GM19438 (cell line): ENCODE results near the gene AFF3.
"Not testable (repeated sequence)": the region's sequence is repeated elsewhere in the genome, so short reads cannot be mapped to it uniquely, and the experiment has no call there.

Source experiments
- ATAC-seq: cut with Tn5 transposase; IDR thresholded peaks from one replicate; pipeline ENCODE4 v1.9.1; 2021; ENCODE audit warnings: low read depth; ENCODE audit not compliant: unreplicated experiment

The AFF3 gene

DNA sequence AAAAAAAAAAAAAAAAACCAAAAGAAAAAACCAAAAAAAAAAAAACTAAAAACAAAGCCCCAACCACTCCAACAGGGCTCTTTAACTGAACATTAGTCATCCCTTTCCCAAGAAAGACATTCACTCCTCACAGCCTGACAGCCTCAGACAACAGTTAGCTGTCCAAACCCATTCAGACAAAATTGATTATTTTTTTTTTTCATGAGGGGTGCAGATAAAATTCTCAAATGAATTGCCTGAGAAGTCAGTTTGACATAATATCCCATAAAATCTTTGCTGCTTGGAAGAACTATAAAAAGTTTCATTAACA lies 446.5 kb downstream of the AFF3 start:
- no peak for ATAC-seq

- no peak for ATAC-seq
These were observed 447.1 kb downstream of the AFF3 start for GRCh38 chr2:99695130-99695943.

DNA sequence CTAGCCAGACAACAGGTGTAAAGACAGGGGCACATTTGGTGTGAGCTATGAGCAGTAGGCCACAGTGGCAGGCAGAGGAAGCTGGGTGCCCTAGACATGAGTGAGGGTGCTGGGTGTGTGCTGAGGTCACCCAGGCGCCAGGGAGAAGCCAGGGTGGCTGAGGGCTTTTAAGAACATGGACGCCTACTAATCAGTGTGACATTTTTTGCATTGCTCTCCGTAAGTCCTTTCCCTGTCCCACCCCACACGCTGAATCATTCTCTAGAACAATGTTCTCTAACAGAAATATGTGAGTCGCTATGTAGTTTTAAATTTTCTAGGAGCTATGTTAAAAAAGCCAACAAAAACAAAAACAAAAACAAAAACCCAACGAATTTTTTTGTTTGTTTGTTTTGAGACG lies 448.1 kb downstream of the AFF3 start:
- no peak for ATAC-seq

DNA sequence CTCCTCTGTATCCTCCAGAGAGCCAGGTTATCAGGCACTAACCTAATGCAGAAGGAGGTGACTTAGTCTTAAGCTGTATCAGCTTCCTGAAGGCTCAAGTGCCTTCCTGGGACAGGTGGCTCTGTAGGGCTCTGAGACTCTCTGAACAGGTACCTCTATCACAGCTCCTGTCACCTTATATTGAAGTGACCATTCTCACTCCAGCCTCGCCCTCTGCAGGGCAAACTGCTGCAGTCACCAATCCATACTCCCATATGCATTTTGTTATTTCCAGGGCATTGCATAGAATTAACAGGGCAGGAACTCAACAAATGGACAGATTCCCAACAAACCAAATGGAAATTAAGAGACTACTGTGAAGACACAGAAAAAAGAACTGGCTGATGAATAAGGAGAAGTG lies 449.6 kb downstream of the AFF3 start:
- no peak for ATAC-seq

DNA sequence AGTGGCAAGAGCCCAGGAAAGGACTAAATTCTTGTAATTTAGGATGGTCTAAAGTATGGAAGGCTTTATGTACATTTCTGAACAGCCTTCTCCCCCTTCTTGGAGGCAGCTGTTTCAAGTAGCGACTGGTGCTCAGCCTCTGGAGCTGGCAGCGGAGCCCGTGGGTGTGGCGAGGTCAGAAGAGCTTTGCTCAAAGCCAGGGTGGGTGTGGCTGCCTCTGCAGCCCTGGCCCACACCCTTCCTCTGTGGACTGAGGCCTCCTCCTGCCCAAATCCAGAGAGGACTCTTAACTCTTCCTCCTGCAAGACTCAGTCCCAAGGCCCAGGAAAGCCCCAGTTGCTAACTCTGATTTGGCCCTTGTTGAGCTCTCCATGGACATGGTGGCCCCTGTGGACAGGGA lies 450.5 kb downstream of the AFF3 start:
- ATAC-seq, result no peak

- no peak for ATAC-seq
These were observed 453.1 kb downstream of the AFF3 start for GRCh38 chr2:99689145-99689742.

DNA sequence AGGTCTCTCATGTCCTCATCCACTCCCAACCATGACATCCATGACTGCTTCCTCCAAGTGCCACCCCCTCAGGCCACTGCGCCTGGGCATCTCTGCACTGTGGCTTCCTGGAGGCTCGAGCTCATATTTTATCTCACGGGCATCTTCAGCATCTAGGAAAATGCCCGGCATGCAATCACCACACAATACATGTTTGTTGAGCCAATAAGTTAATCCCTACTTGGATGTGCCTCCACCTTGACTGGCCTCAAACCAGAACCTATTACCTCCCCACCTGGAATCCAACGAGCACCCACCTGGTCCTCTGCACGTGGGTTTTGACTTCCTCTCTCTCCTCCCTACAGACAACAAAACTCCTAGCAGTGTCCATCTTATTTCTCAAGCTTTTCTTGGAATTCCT lies 453.7 kb downstream of the AFF3 start:
- no peak for ATAC-seq

GRCh38 chr2:99682275-99683060 lies 459.9 kb downstream of the AFF3 start:
- ATAC-seq, result no peak

- ATAC-seq, result no peak
These were observed 461.4 kb downstream of the AFF3 start for GRCh38 chr2:99680946-99681345.

- ATAC-seq, result no peak
These were observed 462.9 kb downstream of the AFF3 start for GRCh38 chr2:99679518-99679917.

DNA sequence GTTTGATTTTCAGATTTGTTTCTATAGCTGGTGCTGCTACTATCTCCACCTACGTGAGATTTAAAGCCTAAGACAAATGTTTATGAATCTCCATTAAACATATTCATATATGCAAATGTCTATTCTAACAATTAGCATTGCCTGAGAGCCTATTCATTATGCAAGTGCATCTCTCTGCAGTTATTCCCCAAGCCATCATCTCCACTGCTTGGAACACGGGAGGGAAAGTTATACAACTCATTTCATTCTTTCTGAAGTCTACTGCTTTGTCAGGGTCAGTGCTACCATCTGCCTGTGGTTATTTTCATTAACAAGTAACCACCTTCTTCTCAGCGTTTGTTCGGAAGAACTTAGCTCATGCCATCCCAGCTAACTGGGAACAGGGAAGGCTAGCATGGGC lies 463.8 kb downstream of the AFF3 start:
- ATAC-seq, result no peak

DNA sequence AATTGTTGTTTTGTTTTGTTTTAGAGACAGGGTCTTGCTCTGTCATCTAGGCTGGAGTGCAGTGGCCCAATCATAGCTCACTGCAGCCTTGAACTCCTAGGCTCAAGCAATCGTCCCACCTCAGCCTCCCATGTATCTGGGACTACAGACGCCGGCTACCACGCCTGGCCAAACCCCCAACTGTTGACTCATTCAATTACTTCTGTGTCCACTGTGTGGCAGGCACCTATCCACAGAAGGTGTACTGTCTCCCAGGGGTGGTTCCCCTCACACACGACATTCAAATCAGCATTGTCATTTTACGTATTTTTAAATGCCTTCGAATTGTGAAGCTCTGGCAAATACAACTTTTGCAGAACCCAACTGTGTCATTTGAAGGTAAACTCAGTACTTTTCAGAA lies 464.6 kb downstream of the AFF3 start:
- no peak for ATAC-seq

DNA sequence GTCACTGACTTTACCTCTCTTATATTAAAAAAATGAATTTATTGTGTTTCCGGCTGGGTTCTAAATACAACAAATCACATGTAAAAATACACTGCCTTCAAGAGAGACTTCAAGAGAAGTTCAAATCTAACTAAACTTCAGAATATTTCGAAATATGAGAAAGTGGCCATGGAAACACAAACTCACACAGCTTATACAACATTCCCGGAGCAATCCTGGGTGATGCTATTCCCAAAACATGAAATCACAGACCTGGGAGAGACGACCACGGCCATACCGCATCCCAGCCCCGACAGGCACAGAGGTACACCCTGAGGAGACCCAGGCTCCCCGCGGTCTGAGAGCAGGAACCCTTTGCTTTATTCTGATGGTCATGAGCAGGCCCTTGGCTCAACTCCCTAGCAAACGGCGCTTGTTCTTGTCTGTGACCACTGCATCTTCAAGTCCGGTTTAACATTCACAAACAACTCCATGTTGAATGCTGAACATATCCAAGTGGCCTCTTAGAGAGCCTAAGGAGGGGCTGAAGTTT lies 467.2 kb downstream of the AFF3 start:
- no peak for ATAC-seq

DNA sequence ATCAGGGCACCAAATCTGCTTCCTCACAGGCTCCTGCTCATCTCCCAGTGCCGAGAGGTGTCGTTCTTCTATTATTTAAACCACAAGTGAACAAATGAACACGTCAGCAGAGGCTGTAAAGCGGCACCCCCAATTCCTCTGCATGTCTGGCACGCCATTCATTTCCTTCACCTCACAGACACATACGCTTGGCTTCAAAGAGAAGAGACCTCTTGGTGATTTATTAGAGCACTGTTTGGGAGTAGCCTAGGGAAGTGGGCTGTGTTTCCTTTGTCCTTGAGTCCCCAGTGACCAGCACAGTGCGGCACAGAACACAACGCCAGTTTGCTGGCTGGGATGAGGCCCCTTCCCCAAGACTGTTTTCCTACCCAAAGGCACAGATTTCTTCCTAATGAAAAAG lies 468.3 kb downstream of the AFF3 start:
- ATAC-seq, result no peak

DNA sequence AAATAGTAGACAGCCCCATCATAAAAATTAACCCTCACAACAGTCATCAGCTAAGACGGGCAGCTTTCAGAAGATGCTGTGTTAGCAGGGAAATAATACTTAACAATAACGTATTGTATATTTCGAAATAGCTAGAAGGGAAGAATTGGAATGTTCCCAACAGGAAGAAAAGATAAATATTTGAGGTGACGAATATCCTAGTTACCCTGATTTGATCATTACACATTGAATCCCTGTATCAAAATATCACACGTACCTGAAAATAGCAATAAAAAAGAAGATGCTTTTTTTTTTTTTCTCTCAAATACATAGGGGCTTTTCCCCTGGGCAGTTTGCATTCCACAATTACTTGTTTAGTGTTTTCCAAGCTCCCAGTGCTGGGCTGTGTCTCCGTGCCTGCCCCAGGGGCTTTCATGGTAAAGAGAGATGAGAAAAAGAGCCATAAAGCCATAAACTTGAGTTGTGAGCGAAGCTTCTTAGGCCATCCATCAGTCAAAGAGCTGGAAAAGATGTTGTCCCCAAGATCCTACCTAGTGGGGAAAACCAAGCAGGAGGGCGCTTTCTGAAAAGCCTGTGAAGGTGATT lies 469.5 kb downstream of the AFF3 start:
- no peak for ATAC-seq

- ATAC-seq, result no peak
These were observed 471.3 kb downstream of the AFF3 start for GRCh38 chr2:99670768-99671734.

- no peak for ATAC-seq
These were observed 476.1 kb downstream of the AFF3 start for GRCh38 chr2:99666256-99666655.

DNA sequence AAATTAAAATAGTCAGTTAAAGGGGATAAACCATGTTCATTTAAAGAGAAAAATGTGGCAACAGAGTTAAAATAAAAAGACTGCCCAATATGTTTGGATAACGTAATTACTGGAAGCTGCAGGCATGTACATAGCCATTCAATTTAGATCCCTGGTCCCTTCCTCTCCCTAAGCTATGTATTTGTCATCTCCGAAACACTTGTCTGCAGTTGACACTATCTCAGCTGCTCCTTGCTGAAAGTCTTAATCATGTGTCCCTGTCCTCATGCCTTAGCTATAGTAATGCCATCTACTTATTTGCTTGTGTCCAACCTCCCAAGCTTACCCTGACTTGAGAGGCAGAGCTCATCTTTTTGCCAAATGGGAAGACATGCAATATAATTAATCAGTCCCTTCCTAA lies 478.7 kb downstream of the AFF3 start:
- ATAC-seq, result no peak

- no peak for ATAC-seq
These were observed 479.5 kb downstream of the AFF3 start for GRCh38 chr2:99662761-99663341.

- not testable (repeated sequence) for ATAC-seq
These were observed 480.6 kb downstream of the AFF3 start for GRCh38 chr2:99661761-99662160.
